ENCODE measurements around the gene SLC34A2.
"Not testable (repeated sequence)": the region's sequence is repeated elsewhere in the genome, so short reads cannot be mapped to it uniquely, and the experiment has no call there.

The SLC34A2 gene, protein sequence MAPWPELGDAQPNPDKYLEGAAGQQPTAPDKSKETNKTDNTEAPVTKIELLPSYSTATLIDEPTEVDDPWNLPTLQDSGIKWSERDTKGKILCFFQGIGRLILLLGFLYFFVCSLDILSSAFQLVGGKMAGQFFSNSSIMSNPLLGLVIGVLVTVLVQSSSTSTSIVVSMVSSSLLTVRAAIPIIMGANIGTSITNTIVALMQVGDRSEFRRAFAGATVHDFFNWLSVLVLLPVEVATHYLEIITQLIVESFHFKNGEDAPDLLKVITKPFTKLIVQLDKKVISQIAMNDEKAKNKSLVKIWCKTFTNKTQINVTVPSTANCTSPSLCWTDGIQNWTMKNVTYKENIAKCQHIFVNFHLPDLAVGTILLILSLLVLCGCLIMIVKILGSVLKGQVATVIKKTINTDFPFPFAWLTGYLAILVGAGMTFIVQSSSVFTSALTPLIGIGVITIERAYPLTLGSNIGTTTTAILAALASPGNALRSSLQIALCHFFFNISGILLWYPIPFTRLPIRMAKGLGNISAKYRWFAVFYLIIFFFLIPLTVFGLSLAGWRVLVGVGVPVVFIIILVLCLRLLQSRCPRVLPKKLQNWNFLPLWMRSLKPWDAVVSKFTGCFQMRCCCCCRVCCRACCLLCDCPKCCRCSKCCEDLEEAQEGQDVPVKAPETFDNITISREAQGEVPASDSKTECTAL

GRCh38 chr4:25654971-25655963 is at the start of gene SLC34A2:
SLC34A2 (plus strand) TSS chr4:25655851; CDS start chr4:25662501, 6,650 bp downstream.
- no peaks in the 10 kb centered on the region for H3K9me3 ChIP-seq
- no peaks in the 10 kb centered on the region for H3K27me3 ChIP-seq (ENCODE audit: low read depth)
- H3K4me3 ChIP-seq = no peak within 1 kb of the TSS
- in situ Hi-C loops (cut with MboI; ENCODE audit: low sequenced_read_pairs) = no loop called here
- no peaks in the 10 kb centered on the region for H3K36me3 ChIP-seq (replicated peaks)
- no peaks in the 10 kb centered on the region for H3K4me1 ChIP-seq
- no peak for DNase-seq (ENCODE audit: low spot score in 2 of 2)

DNA sequence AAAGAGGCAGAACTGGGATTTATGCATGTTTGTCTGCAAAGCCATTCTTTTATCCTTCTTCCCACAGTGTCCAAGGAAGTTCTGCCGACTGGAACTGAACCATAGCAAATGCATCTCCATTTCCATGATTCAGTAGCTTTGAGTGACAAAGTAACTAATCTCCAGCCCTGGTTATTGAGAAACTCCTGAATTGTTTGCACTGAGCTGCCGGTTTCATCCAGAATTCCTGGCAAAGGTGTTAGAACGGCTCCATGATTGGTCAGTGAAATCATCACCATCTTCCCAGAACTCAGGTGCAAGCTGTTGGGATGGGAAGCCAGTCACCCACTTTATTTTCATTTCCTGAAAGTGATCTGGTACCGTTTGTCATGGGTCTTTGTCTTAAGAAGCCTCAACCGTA is 47.0 kb upstream of the SLC34A2 start:
- H3K27me3 ChIP-seq (ENCODE audit: low read depth) = no peaks in the 10 kb centered on the region
- no peak for DNase-seq (ENCODE audit: low spot score in 2 of 2)
- in situ Hi-C loops (cut with MboI; ENCODE audit: low sequenced_read_pairs) = no loop called here
- no peaks in the 10 kb centered on the region for H3K9me3 ChIP-seq
- no peak overlapping the region for H3K4me3 ChIP-seq
- H3K36me3 ChIP-seq (replicated peaks) = no peaks in the 10 kb centered on the region
- H3K4me1 ChIP-seq = no peaks in the 10 kb centered on the region

- Histone ChIP-seq H3K27me3 (ENCODE audit: low read depth) (no peaks in the 10 kb centered on the region), H3K9me3 (no peaks in the 10 kb centered on the region), H3K4me3 (no peak overlapping the region), H3K36me3 (replicated peaks) (no peaks in the 10 kb centered on the region), H3K4me1 (no peaks in the 10 kb centered on the region)
- in situ Hi-C loops (cut with MboI; ENCODE audit: low sequenced_read_pairs) = no loop called here
- DNase-seq (ENCODE audit: low spot score in 2 of 2) = no peak
Observed at GRCh38 chr4:25609976-25610375, 45.7 kb upstream of the SLC34A2 start.

GRCh38 chr4:25613613-25614012 is 42.0 kb upstream of the SLC34A2 start:
- H3K4me3 ChIP-seq; H3K4me1 ChIP-seq; H3K9me3 ChIP-seq; in situ Hi-C loops (cut with MboI; ENCODE audit: low sequenced_read_pairs); DNase-seq (ENCODE audit: low spot score in 2 of 2); H3K36me3 ChIP-seq (replicated peaks); H3K27me3 ChIP-seq (ENCODE audit: low read depth): not testable (repeated sequence)

GRCh38 chr4:25614807-25615206 is 40.8 kb upstream of the SLC34A2 start:
- no peak overlapping the region for H3K4me3 ChIP-seq
- H3K27me3 ChIP-seq (ENCODE audit: low read depth) = no peaks in the 10 kb centered on the region
- no peak for DNase-seq (ENCODE audit: low spot score in 2 of 2)
- in situ Hi-C loops (cut with MboI; ENCODE audit: low sequenced_read_pairs) = no loop called here
- H3K36me3 ChIP-seq (replicated peaks) = no peaks in the 10 kb centered on the region
- H3K4me1 ChIP-seq = no peaks in the 10 kb centered on the region
- no peaks in the 10 kb centered on the region for H3K9me3 ChIP-seq

- Histone ChIP-seq H3K4me1 (no peaks in the 10 kb centered on the region), H3K27me3 (ENCODE audit: low read depth) (no peaks in the 10 kb centered on the region), H3K4me3 (no peak overlapping the region), H3K36me3 (replicated peaks) (no peaks in the 10 kb centered on the region), H3K9me3 (no peaks in the 10 kb centered on the region)
- no peak for DNase-seq (ENCODE audit: low spot score in 2 of 2)
- in situ Hi-C loops (cut with MboI; ENCODE audit: low sequenced_read_pairs) = no loop called here
Observed at GRCh38 chr4:25621027-25621930, 34.4 kb upstream of the SLC34A2 start.

- no peak for DNase-seq (ENCODE audit: low spot score in 2 of 2)
- Histone ChIP-seq H3K9me3 (no peaks in the 10 kb centered on the region), H3K4me1 (peaks cover 3% of the 10 kb centered on the region; the same call in 1 of the 2 replicates), H3K27me3 (ENCODE audit: low read depth) (no peaks in the 10 kb centered on the region), H3K36me3 (replicated peaks) (no peaks in the 10 kb centered on the region), H3K4me3 (no peak overlapping the region)
- in situ Hi-C loops (cut with MboI; ENCODE audit: low sequenced_read_pairs) = no loop called here
Observed at GRCh38 chr4:25624616-25625015, 31.0 kb upstream of the SLC34A2 start.

GRCh38 chr4:25628451-25628850 is 27.2 kb upstream of the SLC34A2 start:
- no peaks in the 10 kb centered on the region for H3K9me3 ChIP-seq
- no peaks in the 10 kb centered on the region for H3K36me3 ChIP-seq (replicated peaks)
- in situ Hi-C loops (cut with MboI; ENCODE audit: low sequenced_read_pairs) = no loop called here
- no peak overlapping the region for H3K4me3 ChIP-seq
- no peaks in the 10 kb centered on the region for H3K27me3 ChIP-seq (ENCODE audit: low read depth)
- H3K4me1 ChIP-seq = peaks cover 3% of the 10 kb centered on the region; the same call in 1 of the 2 replicates
- no peak for DNase-seq (ENCODE audit: low spot score in 2 of 2)

DNA sequence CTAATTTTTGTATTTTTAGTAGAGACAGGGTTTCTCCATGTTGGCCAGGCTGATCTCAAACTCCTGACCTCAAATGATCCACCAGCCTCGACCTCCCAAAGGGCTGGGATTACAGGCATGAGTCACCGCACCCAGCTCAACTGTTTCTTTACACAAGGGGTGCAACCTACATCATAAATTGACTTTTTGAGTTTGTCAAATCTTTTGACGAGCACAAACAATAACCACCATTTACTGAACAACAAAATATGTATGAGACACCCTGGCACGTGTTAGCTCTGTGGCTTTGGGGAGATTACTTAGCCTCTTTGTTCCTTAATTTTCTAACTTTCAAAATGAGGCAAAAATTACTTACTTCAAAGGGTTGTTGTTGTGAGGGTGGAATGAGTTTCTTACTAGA is 23.5 kb upstream of the SLC34A2 start:
- Histone ChIP-seq H3K27me3 (ENCODE audit: low read depth) (no peaks in the 10 kb centered on the region), H3K4me3 (no peak overlapping the region), H3K36me3 (replicated peaks) (no peaks in the 10 kb centered on the region), H3K4me1 (peaks cover 3% of the 10 kb centered on the region; the same call in 1 of the 2 replicates), H3K9me3 (no peaks in the 10 kb centered on the region)
- DNase-seq (ENCODE audit: low spot score in 2 of 2) = no peak
- in situ Hi-C loops (cut with MboI; ENCODE audit: low sequenced_read_pairs) = no loop called here

GRCh38 chr4:25633541-25633940 is 22.1 kb upstream of the SLC34A2 start:
- no peaks in the 10 kb centered on the region for H3K4me1 ChIP-seq
- H3K9me3 ChIP-seq = no peaks in the 10 kb centered on the region
- in situ Hi-C loops (cut with MboI; ENCODE audit: low sequenced_read_pairs) = no loop called here
- no peaks in the 10 kb centered on the region for H3K27me3 ChIP-seq (ENCODE audit: low read depth)
- no peaks in the 10 kb centered on the region for H3K36me3 ChIP-seq (replicated peaks)
- no peak overlapping the region for H3K4me3 ChIP-seq
- no peak for DNase-seq (ENCODE audit: low spot score in 2 of 2)

- H3K4me1 ChIP-seq = no peaks in the 10 kb centered on the region
- no peaks in the 10 kb centered on the region for H3K27me3 ChIP-seq (ENCODE audit: low read depth)
- no peaks in the 10 kb centered on the region for H3K9me3 ChIP-seq
- H3K4me3 ChIP-seq = no peak overlapping the region
- DNase-seq (ENCODE audit: low spot score in 2 of 2) = no peak
- in situ Hi-C loops (cut with MboI; ENCODE audit: low sequenced_read_pairs) = no loop called here
- no peaks in the 10 kb centered on the region for H3K36me3 ChIP-seq (replicated peaks)
Observed at GRCh38 chr4:25635501-25635900, 20.1 kb upstream of the SLC34A2 start.

- Histone ChIP-seq H3K9me3 (no peaks in the 10 kb centered on the region), H3K4me3 (no peak overlapping the region), H3K27me3 (ENCODE audit: low read depth) (no peaks in the 10 kb centered on the region), H3K36me3 (replicated peaks) (no peaks in the 10 kb centered on the region), H3K4me1 (no peaks in the 10 kb centered on the region)
- DNase-seq (ENCODE audit: low spot score in 2 of 2) = no peak
- in situ Hi-C loops (cut with MboI; ENCODE audit: low sequenced_read_pairs) = no loop called here
Observed at GRCh38 chr4:25637581-25638220, 17.9 kb upstream of the SLC34A2 start.
